HG02885 (cell line): ENCODE measurements around the gene KRTAP10-3.
"Not testable (repeated sequence)": the region's sequence is repeated elsewhere in the genome, so short reads cannot be mapped to it uniquely, and the experiment has no call there.

Experiments used
- ATAC-seq: cut with Tn5 transposase; IDR thresholded peaks from one replicate; pipeline ENCODE4 v1.9.1; 2021; ENCODE audit warnings: mild to moderate bottlenecking; ENCODE audit not compliant: unreplicated experiment, poor library complexity

KRTAP10-3 gene

DNA sequence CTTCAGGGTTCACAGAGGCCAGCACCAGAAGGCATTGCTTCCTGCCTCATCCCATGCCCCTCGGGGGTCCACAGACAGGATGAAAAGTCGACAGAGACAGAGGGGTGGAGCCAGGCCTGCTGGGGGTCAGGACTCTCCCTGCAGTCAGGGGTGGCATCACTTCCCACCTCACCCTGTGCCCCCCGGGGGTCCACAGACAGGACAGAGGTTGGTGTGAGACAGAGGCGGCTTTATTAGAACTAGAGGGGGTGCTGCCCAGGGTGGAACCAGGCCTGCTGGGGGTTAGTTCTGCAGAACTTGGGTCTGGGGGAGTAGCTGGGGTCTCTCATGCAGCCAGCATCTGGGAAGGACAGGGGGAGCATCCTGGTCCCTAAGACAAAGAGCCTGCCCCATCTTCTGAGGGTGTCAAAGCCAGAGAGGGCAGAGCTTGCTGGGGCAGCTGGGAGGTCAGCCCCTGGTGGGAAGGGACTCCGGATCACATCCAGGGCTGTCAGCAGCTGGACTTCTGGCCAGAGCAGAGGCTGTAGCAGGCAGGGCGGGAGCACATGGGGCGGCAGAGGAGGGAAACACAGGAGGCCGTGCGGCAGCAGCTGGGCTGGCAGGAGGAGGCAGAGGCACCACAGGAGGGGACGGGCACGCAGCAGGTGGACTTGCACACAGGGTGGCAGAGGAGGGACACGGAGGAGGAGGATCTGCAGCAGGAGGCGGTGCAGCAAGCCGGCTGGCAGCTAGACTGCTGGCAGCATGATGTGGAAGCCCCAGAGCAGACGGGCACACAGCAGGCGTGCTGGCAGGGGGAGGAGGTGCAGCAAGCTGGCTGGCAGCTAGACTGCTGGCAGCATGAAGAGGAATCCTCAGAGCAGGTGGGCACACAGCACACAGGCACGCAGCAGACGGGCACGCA is 32.6 kb upstream of the KRTAP10-3 start:
- not testable (repeated sequence) for ATAC-seq

DNA sequence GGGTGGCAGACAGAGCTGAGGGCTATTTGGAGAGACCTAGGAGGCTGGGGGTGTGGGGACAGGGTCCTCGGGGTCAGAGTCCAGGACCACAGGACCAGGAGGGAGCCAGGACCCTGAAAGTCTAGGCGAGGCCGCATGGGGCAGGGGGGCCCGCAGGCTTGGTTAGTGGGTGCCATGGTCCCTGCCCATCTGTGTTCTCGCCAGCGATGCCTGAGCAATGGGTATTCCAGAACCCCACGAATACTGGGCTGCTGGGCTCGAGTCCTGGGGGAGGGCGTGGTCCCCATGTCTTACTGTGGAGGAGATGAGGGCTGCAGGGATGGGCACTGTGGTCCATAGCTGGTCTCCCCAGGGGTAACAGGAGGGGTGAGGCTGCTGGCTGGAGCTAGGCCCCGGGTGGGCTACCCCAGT is 31.7 kb upstream of the KRTAP10-3 start:
- no peak for ATAC-seq

DNA sequence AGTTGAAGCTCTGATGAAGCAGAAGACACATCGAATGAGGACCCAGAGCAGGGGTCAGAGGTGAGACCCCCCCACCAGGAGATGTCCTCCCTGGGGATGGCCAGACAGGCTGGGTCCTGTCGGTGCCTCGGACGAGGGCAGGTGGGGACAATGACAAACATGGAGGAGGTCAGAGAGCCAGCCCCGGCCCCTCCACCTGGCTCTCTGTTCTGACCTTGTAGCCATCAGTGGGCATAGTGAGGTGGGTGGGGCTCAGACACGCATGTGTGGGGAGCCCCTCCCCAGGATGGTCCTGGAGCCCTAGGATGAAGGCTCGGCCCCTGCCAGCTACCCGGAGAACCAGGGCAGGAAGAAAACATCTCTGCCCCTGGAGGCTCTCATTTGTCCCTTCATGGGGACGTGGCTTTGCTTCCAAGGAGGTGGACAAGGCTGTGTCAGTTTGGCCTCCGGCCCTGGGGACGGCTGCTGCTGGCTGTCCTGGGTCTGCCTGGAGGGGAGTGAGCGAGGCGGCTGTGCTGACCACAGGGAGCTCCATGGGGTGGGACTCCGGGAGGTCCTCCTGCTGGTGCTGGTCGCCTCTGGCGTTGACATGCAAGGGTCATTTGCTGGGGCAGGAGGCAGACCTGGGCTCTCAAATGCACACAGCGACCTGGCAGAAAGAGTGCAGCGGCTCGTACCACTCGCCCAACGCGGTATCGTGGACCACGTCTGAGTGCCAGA is 31.2 kb upstream of the KRTAP10-3 start:
- no peak for ATAC-seq

DNA sequence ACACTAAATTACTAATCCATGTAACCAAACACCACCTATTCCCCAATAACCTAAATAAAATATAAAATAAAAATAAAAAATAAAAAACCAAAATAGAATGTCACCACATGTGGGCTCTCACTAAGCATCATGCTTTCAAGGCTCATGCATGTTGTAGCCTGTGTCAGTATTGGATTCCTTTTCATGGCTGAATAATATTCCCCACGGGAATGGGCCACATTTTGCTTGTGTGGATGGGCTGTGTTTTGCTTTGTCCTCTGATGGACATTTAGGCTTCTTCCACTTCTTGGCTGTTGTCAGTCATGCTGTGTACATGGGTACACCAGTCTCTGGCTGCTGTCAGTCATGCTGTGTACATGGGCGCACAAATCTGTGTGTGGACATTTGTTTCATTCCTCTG is 30.5 kb upstream of the KRTAP10-3 start:
- no peak for ATAC-seq

DNA sequence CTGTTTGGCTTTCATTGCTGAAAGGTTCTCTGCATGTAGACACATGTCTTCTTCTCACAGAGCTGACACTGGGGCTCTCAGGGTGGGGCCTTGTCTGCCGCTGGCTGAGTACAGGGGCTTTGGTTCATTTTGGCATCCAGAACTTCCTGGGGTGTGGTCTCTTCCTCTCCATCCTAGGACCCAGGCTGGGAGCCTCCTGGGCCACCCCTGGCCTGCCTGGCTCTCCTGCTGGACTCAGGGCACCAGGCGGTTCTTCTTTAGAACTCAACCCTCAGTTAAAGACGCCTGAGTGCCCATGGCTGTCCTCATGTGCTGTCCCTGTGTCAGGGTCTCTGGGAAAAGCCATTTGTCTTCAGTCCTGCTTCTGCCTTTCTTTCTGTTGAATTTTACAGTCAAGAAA is 27.3 kb upstream of the KRTAP10-3 start:
- no peak for ATAC-seq

DNA sequence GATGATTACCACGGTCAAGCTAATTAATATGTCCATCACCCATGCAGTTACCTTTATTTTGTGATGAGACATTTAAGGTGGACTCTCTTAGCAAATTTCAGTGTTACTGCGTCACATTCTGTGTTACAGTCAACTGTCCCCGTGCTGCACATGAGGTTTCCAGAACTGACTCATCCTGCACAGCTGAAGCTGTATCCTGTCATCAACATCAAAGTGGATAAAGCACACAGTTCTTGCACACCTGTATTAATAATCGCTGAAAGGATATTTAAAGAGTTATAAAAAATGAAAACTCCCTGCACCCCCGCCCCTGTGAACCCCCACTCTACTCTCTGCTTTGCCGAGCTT is 25.2 kb upstream of the KRTAP10-3 start:
- no peak for ATAC-seq

DNA sequence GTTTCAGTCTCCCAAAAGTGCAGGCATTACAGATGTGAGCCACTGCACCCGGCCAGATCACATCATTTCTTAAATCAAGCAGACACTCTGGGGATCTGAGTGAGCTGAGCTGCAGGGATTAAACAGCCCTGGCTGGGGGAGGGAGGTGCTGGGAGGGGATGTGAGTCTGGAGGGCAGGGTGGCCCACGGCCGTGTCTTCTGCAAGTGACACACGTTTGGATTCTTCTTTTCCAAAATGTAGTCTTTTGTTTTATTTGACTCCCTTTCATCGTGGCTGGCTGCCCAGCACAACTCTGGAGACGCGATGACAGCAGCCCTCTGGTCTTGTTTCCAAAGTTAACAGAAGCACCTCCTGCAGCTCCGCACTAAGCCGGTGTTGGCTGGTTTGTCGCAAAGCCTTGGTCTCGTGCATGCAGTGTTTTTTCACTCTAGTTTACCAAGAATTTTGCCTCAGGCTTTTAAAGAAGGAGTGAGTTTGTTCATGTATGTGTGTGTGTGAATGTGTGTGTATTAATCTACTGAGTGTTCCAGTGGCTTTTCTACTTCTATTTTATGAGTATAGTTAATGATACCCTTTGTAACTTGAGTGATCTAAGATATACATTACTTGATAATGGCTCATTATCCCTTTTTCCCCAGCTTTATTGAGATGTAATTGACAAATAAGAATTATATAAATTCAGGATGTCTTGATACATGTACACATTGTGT is 24.6 kb upstream of the KRTAP10-3 start:
- no peak for ATAC-seq

DNA sequence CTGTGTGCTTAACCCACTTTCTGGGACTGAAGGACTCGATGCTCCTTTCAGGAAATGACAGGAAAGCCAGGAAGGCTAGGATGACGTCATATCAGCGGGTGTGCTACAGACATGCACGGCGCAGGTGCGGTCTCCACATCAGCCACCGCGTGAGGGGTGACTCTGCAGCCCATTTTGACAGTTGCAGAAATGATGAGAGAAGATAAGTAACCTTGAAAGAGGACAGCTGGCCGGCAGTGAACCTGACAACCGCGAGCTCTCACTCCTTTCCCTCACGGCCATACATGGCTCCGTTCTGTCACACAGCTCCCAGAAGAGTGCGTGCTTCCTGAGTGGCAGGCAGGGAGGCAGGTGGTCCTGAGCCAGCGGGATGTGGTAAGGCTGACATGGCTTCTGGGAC is 23.5 kb upstream of the KRTAP10-3 start:
- no peak for ATAC-seq

DNA sequence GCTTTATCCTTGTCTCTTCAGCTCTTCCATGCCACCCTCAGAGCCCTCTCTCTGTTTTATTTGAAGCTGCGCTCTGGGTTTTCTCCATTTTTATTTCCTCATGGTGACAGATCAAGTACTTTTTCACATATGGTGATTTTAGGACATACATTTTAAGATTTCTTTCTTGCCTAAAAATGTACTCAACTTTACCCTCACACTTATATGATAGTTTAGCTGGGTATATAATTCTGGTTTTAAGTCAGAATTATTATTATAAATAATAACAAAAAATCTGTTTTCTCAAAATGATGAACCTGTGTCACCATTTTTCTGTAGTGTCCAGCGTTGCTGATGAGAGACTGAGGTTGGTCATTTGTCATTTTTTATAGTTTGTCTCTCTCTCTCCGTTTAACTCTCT is 22.6 kb upstream of the KRTAP10-3 start:
- no peak for ATAC-seq

DNA sequence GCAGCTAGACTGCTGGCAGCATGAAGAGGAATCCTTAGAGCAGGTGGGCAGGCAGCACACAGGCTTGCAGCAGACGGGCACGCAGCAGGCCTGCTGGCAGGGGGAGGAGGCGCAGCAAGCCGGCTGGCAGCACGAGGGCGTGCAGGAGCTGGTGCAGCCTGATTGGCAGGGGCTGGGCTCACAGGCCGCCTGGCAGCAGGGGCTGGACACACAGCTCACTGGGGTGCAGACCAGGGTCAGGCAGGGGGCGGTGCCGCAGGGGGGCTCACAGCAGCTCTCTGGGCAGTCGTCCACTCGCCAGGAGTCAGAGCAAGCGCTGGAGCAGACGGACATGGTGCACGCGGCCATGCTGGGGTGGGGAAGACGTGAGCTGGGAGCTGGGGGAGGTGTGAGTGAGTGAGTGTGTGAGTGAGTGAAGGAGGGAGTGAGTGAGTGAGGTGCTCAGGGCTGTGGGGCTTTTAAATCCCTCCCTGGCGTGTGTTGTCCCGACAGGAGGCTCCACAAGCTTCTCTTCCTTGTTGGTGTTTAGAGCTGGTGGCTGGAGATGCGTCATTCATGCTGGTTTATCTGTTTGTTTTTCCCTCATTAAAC is 21.7 kb upstream of the KRTAP10-3 start, which contains the start of gene KRTAP10-5:
TSS of gene KRTAP10-5 (minus strand) at position 374 of the 591 bp plus-strand sequence. CDS start at position 348, 26 bp downstream.
- not testable (repeated sequence) for ATAC-seq

DNA sequence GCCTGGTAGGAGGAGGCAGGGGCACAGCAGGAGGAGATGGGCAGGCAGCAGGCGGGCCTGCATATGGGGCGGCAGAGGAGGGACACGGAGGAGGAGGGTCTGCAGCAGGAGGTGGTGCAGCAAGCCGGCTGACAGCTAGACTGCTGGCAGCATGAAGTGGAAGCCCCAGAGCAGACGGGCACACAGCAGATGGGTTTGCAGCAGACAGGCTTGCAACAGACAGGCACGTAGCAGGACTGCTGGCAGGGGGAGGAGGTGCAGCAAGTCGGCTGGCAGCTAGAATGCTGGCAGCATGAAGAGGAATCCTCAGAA is 21.2 kb upstream of the KRTAP10-3 start:
- ATAC-seq = no peak

DNA sequence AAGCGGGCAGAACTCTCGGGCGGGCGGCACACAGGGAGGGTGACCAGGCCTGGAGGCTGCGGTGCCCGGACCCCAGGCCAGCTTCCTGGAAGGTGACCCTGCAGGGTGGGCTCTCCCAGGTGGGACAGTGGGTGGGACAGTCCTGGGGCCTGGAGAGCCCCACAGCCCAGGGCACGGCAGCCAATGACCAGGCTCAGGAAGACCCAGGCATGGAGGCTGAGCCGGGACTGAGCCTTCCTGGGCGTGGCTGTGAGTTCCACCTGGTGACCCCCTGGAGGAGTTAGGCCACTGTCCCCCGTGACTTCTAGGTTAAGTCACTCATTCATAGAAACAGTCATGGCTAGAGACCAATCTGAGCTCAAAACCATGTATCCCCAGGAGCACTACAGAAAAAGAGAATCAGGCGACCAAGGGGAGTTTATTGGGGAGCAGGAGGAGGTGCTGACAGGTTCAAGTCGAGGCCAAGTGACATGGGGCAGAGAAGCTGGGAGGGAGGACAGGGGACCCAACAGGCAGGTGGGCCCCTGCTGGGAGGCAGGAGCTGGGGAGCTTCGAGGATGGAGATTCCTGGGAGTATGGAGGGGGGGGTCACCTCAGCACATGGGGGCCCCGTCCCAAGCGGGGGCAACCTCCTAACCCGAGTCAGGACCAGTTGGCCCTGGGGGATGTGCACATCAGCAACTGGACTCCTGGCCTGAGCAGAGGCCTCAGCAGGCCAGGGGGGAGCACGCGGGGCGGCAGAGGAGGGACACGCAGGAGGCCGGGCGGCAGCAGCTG is 20.6 kb upstream of the KRTAP10-3 start:
- ATAC-seq = no peak

DNA sequence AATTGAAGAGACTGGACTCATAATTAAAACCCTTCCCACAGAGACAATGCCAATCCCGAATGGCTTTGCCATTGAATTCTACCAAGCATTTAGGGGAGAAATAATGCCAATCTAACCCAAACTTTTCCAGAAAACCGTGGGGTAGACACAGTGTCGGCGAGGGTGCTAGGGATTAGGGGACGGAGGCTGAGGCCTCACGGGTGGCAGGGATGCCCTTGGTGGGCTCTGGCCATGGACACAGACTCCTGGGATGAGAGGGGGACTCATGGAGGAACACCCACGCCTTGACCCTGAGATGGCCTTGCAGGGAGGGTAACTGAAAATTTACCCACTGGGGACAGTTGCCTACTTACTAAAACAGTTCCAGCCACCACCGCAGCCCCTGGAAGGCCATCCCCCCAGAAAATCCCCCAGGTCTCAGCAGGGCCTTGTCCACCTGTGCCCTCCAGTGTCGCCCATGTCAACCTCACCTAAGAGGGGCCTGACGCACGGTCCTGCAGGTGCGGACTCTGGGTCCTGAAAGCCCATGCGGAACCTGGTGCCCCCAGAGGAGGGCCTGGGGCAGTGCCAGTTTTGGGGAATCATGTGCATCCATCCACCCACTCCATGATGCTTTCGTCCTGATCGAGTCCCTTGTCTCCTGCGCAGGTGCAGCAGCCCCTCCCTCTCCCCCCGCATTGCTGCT is 19.9 kb upstream of the KRTAP10-3 start:
- no peak for ATAC-seq

DNA sequence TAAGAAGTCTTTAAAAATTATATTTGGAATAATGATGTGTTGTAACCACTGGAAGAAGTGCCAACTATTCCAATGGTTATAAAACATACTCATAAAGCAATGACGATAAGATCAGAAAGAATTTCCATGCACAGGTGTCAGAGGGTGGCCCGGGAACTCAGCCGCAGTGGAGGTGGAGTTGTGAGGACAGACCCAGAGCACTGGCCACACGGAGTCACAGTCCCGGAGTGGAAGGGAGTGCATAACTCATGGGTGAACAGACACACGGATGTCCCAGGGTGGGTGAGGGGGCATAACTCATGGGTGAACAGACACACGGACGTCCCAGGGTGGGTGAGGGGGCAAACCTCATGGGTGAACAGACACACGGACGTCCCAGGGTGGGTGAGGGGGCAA is 17.4 kb upstream of the KRTAP10-3 start:
- no peak for ATAC-seq

DNA sequence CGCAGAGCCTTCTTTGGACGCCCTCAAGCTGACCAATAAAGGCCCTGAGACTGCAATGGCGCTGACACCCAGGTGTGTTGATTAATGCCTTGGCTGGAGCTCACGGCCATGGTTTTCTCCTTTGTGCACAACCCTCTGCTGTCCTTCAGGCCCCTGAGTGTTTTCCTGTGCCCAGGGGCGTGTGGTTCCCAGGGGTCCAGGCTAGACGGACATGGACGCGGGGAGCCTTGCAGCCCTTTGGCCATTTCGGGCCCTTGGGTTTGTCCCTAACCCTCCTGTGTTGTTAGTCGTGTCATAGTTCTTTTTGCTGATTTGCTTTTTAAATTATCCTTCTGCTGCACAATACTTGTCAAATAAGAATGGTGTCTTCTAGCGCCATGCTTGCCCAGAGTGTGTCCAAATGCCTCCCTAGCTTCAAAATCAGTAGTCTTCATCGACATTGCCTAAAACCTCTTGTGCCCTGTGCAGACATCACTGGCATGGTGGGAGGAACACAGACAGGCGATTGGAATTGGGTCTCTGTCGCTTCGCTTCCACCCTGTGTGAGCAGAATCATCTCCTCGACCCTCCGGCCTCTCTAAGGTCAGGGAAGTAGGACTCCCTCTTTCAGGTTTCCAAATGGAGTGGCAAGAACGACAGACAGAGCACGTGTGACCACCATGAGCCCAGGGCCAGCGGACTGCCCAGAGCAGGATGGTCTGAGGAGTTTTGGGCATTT is 16.9 kb upstream of the KRTAP10-3 start:
- ATAC-seq = no peak

DNA sequence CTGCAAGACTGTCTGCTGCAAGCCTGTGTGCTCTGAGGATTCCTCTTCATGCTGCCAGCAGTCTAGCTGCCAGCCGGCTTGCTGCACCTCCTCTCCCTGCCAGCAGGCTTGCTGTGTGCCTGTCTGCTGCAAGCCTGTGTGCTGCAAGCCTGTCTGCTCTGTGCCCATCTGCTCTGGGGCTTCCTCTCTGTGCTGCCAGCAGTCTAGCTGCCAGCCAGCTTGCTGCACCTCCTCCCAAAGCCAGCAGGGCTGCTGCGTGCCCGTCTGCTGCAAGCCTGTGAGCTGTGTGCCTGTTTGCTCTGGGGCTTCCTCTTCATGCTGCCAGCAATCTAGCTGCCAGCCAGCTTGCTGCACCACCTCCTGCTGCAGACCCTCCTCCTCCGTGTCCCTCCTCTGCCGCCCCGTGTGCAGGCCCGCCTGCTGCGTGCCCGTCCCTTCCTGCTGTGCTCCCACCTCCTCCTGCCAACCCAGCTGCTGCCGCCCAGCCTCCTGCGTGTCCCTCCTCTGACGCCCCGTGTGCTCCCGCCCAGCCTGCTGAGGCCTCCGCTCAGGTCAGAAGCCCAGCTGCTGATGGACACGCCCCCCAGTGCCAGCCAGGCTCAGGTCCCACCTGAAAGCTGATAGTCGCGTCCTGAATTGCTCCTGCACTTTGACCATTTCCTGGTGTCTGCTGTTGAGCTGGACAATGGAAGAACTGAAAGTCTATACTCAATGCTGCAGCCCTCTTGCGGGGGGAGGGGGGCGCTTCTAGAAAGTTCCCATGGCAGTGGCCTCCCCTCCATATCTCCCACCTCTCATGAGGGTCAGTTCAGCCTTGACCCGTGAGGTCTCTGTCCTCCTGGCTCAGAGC is 16.1 kb upstream of the KRTAP10-3 start:
- ATAC-seq = no peak

DNA sequence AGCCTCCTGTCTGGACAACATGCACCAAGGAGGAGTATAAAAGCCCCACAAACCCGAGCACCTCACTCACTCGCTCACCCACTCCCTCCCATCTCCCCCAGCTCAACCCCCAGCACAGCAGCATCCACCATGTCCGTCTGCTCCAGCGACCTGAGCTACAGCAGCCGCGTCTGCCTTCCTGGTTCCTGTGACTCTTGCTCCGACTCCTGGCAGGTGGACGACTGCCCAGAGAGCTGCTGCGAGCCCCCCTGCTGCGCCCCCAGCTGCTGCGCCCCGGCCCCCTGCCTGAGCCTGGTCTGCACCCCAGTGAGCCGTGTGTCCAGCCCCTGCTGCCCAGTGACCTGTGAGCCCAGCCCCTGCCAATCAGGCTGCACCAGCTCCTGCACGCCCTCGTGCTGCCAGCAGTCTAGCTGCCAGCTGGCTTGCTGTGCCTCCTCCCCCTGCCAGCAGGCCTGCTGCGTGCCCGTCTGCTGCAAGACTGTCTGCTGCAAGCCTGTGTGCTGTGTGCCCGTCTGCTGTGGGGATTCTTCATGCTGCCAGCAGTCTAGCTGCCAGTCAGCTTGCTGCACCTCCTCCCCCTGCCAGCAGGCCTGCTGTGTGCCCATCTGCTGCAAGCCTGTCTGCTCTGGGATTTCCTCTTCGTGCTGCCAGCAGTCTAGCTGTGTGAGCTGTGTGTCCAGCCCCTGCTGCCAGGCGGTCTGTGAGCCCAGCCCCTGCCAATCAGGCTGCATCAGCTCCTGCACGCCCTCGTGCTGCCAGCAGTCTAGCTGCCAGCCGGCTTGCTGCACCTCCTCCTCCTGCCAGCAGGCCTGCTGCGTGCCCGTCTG is 15.2 kb upstream of the KRTAP10-3 start, which contains the start of gene KRTAP10-4:
TSS of gene KRTAP10-4 (plus strand) at position 100 of the 827 bp plus-strand sequence. CDS start at position 130, 30 bp downstream.
- not testable (repeated sequence) for ATAC-seq
